Cardiac muscle cell (in vitro differentiated cells and primary cell): Measurements from ENCODE around the gene GAST. TPM values are rescaled to one million over a fixed set of nuclear protein-coding genes. Genes with fewer than 3 reads are reported as not detected.

Experiments
- DNase-seq, 2 donors: peaks; one replicate each; pipeline versions ENCODE4 v3.0.0 to v3.0.0-alpha.2; 2010 to 2017; ENCODE audit warnings: low read depth in 1 of 2, low spot score in 1 of 2
- H3K27ac ChIP-seq: fragments of 200-600 bp; sonication (generic); 2 replicates; pipeline ENCODE4 v1.5.1; 2016
- H3K27me3 ChIP-seq: fragments of 200-600 bp; sonication (generic); 2 replicates; pipeline ENCODE4 v1.6.0; 2016; ENCODE audit warnings: control low read depth
- H3K36me3 ChIP-seq: fragments of 200-600 bp; sonication (generic); 2 replicates; pipeline ENCODE4 v1.5.1; 2016; ENCODE audit warnings: control low read depth
- H3K4me1 ChIP-seq: fragments of 200-600 bp; sonication (generic); 2 replicates; pipeline ENCODE4 v1.8.1; 2017; ENCODE audit warnings: low read depth, mild to moderate bottlenecking, mixed run types
- H3K4me3 ChIP-seq: fragments of 200-600 bp; sonication (generic); 2 replicates; pipeline ENCODE4 v1.5.1; 2016; ENCODE audit warnings: mild to moderate bottlenecking
- H3K9me3 ChIP-seq: fragments of 200-600 bp; sonication (generic); 2 replicates; pipeline ENCODE4 v1.5.1; 2017; ENCODE audit warnings: low read depth, mild to moderate bottlenecking, control low read depth
- CTCF ChIP-seq: IDR thresholded peaks from 2 replicates; pipeline ENCODE4 v1.5.1; 2012; ENCODE audit warnings: low read depth, mild to moderate bottlenecking, low read length
- polyA plus RNA-seq: library from polyadenylated mRNA; unstranded; fragments of >200 nt; fragmentation: Nextera tagmentation; extraction: Ambion mirVana; gene quantifications from 2 replicates; pipeline ENCODE4 v1.2.1, GENCODE V29; 2016
- total RNA-seq: library from RNA; depleted of rRNA; stranded (reverse); fragments of >200 nt; gene quantifications from 2 replicates; pipeline ENCODE4 v1.2.3, GENCODE V29; 2016

Gene GAST
- total and polyA plus RNA-seq, 2 experiments from 2014 or later, result not detected

- peaks cover 22% of the 10 kb centered on the region for H3K27me3 ChIP-seq
- no peak for TF ChIP-seq CTCF
- no peak overlapping the region for H3K27ac ChIP-seq
Observed at GRCh38 chr17:41728056-41728455, 15.9 kb downstream of the GAST start.

GRCh38 chr17:41730479-41730878 lies 18.3 kb downstream of the GAST start:
- Histone ChIP-seq H3K9me3 (no peaks in the 10 kb centered on the region), H3K36me3 (no peaks in the 10 kb centered on the region), H3K27me3 (peaks cover 46% of the 10 kb centered on the region), H3K4me1 (peaks cover 4% of the 10 kb centered on the region), H3K4me3 (no peak overlapping the region), H3K27ac (no peak overlapping the region)
- TF ChIP-seq CTCF, result no peak
- DNase-seq, result no peak

More at GRCh38 chr17:41728056-41728455, 15.9 kb downstream of the GAST start:
- Histone ChIP-seq H3K36me3 (no peaks in the 10 kb centered on the region), H3K4me1 (no peaks in the 10 kb centered on the region), H3K9me3 (no peaks in the 10 kb centered on the region), H3K4me3 (no peak overlapping the region)
- no peak for DNase-seq

- H3K27ac ChIP-seq, result no peak overlapping the region
- no peak for TF ChIP-seq CTCF
- peaks cover 59% of the 10 kb centered on the region for H3K27me3 ChIP-seq
- H3K4me1 ChIP-seq, result peaks cover 4% of the 10 kb centered on the region
- no peaks in the 10 kb centered on the region for H3K36me3 ChIP-seq
- H3K9me3 ChIP-seq, result no peaks in the 10 kb centered on the region
- DNase-seq, result no peak
- no peak overlapping the region for H3K4me3 ChIP-seq
Observed at GRCh38 chr17:41731836-41732235, 19.7 kb downstream of the GAST start.

- peaks cover 6% of the 10 kb centered on the region for H3K4me1 ChIP-seq
- H3K9me3 ChIP-seq, result no peaks in the 10 kb centered on the region
- no peak overlapping the region for H3K27ac ChIP-seq
- H3K36me3 ChIP-seq, result no peaks in the 10 kb centered on the region
- DNase-seq, result no peak
- H3K27me3 ChIP-seq, result peaks cover 70% of the 10 kb centered on the region
- TF ChIP-seq CTCF, result no peak
- H3K4me3 ChIP-seq, result peak overlapping the region; percentile 40
Observed at GRCh38 chr17:41733348-41734138, 21.4 kb downstream of the GAST start.

- TF ChIP-seq CTCF, result no peak
- H3K27ac ChIP-seq, result no peak within 1 kb of the TSS
- DNase-seq, result peak; percentile 31 to 63
Observed at GRCh38 chr17:41734139-41734948, 22.2 kb downstream of the GAST start, which contains the start of gene HAP1. TSS of gene HAP1 (minus strand) at chr17:41734643. CDS start at chr17:41734634, 9 bp downstream.

More at GRCh38 chr17:41734139-41734948, 22.2 kb downstream of the GAST start, which contains the start of gene HAP1:
- no peaks in the 10 kb centered on the region for H3K36me3 ChIP-seq
- H3K27me3 ChIP-seq, result peaks cover 70% of the 10 kb centered on the region
- H3K4me3 ChIP-seq, result peak within 1 kb of the TSS; percentile 40
- no peaks in the 10 kb centered on the region for H3K9me3 ChIP-seq
- peaks cover 6% of the 10 kb centered on the region for H3K4me1 ChIP-seq
